Stimulated activated naive CD4-positive, alpha-beta T cell (primary cell): ENCODE results near the gene ENDOG.
"Not testable (repeated sequence)": the region's sequence is repeated elsewhere in the genome, so short reads cannot be mapped to it uniquely, and the experiment has no call there.

Experiments
- DNase-seq, 6 experiments: peaks; one replicate each; lab custom pipeline; 2025; lab: John Stamatoyannopoulos, UW

The ENDOG gene

GRCh38 chr9:128818099-128818838, at the start of gene ENDOG:
TSS of gene ENDOG (plus strand) at chr9:128818500. CDS start at chr9:128818685, 185 bp downstream.
- peak; percentile 89 to 97 (median 95) for DNase-seq

- DNase-seq: no peak
Observed at GRCh38 chr9:128768606-128769005, 49.7 kb upstream of the ENDOG start.

- DNase-seq: no peak
Observed at GRCh38 chr9:128770286-128771030, 47.8 kb upstream of the ENDOG start.

- peak in 3 of 6 experiments; percentile 24 to 77 (median 45) for DNase-seq
Observed at GRCh38 chr9:128771094-128771721, 47.1 kb upstream of the ENDOG start.

GRCh38 chr9:128771745-128772519, 46.4 kb upstream of the ENDOG start, which contains the start of gene ZER1:
TSS of gene ZER1 (minus strand) at chr9:128771927. CDS start at chr9:128755565, 16,362 bp downstream.
- DNase-seq: peak; percentile 87 to 96 (median 92)

- DNase-seq: no peak
Observed at GRCh38 chr9:128773049-128773448, 45.3 kb upstream of the ENDOG start.

GRCh38 chr9:128774804-128775203, 43.5 kb upstream of the ENDOG start:
- no peak for DNase-seq

GRCh38 chr9:128780093-128780492, 38.2 kb upstream of the ENDOG start:
- DNase-seq: not testable (repeated sequence)

GRCh38 chr9:128781187-128782070, 36.9 kb upstream of the ENDOG start:
- no peak for DNase-seq

GRCh38 chr9:128782669-128783068, 35.6 kb upstream of the ENDOG start:
- DNase-seq: no peak

- no peak for DNase-seq
Observed at GRCh38 chr9:128785427-128785826, 32.9 kb upstream of the ENDOG start.

- DNase-seq: peak; percentile 85 to 93 (median 90)
Observed at GRCh38 chr9:128786681-128787601, 31.4 kb upstream of the ENDOG start, which contains the start of gene TBC1D13. TSS of gene TBC1D13 (plus strand) at chr9:128787253. CDS start at chr9:128787354, 101 bp downstream.

- DNase-seq: peak in 1 of 6 experiments; percentile 36
Observed at GRCh38 chr9:128787659-128788058, 30.6 kb upstream of the ENDOG start.

GRCh38 chr9:128788445-128788844, 29.9 kb upstream of the ENDOG start:
- no peak for DNase-seq

GRCh38 chr9:128790536-128790935, 27.8 kb upstream of the ENDOG start:
- DNase-seq: no peak

GRCh38 chr9:128792134-128792533, 26.2 kb upstream of the ENDOG start:
- no peak for DNase-seq

- DNase-seq: no peak
Observed at GRCh38 chr9:128792978-128793686, 25.2 kb upstream of the ENDOG start.

- DNase-seq: not testable (repeated sequence)
Observed at GRCh38 chr9:128794961-128795360, 23.3 kb upstream of the ENDOG start.

GRCh38 chr9:128798896-128799295, 19.4 kb upstream of the ENDOG start:
- no peak for DNase-seq
